ENCODE data around the gene ZNF441. TPM values are rescaled to one million over a fixed set of nuclear protein-coding genes. Genes with fewer than 3 reads are reported as not detected.

Gene ZNF441
- total RNA-seq, 1 experiment from 2014 or later: 1.8 TPM

DNA sequence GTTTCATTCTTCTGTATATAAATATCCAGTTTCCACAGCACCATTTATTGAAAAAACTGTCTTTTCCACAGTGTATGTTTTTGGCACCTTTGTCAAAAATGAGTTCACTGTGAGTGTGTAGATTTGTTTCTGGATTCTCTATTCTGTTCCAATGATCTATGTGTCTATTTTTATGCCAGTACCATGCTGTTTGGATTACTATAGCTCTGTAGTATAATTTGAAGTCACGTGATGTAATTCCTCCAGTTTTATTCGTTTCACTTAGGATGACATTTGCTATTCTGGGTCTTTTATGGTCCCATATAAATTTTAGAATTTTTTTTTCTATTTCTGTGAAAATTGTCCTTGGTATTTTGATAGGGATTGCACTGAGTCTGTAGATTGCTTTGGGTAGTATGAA, 17.0 kb upstream of the ZNF441 start:
- TF ChIP-seq ZNF317 (CRISPR knock-in tag; IDR thresholded peaks at IDR 0.05; ENCODE audit: borderline replicate concordance, low read depth): no peak
- TF ChIP-seq MXD4 (CRISPR knock-in tag; IDR thresholded peaks at IDR 0.05; ENCODE audit: borderline replicate concordance): no peak
- TF ChIP-seq ZNF138 (CRISPR knock-in tag; conservative IDR thresholded peaks at IDR 0.05): no peak
- TF ChIP-seq IRF2 (CRISPR knock-in tag; IDR thresholded peaks at IDR 0.05; ENCODE audit: borderline replicate concordance, low read depth): no peak
- TF ChIP-seq, protein P1, sequence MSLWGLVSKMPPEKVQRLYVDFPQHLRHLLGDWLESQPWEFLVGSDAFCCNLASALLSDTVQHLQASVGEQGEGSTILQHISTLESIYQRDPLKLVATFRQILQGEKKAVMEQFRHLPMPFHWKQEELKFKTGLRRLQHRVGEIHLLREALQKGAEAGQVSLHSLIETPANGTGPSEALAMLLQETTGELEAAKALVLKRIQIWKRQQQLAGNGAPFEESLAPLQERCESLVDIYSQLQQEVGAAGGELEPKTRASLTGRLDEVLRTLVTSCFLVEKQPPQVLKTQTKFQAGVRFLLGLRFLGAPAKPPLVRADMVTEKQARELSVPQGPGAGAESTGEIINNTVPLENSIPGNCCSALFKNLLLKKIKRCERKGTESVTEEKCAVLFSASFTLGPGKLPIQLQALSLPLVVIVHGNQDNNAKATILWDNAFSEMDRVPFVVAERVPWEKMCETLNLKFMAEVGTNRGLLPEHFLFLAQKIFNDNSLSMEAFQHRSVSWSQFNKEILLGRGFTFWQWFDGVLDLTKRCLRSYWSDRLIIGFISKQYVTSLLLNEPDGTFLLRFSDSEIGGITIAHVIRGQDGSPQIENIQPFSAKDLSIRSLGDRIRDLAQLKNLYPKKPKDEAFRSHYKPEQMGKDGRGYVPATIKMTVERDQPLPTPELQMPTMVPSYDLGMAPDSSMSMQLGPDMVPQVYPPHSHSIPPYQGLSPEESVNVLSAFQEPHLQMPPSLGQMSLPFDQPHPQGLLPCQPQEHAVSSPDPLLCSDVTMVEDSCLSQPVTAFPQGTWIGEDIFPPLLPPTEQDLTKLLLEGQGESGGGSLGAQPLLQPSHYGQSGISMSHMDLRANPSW (CRISPR knock-in tag; conservative IDR thresholded peaks at IDR 0.05; ENCODE audit: low read depth): no peak
- no peak for TF ChIP-seq FOXP1 (CRISPR knock-in tag; IDR thresholded peaks at IDR 0.05; ENCODE audit: borderline replicate concordance)
- no peak for TF ChIP-seq PRRX2 (CRISPR knock-in tag; IDR thresholded peaks at IDR 0.05)
- no peak for TF ChIP-seq HMGXB4 (CRISPR knock-in tag; IDR thresholded peaks at IDR 0.05)
- no peak for TF ChIP-seq ZNF281 (CRISPR knock-in tag; IDR thresholded peaks at IDR 0.05)
- no peak for TF ChIP-seq NFYB (CRISPR knock-in tag; conservative IDR thresholded peaks at IDR 0.05; ENCODE audit: low read depth)
- no peak for TF ChIP-seq PREB (CRISPR knock-in tag; IDR thresholded peaks at IDR 0.05; ENCODE audit: borderline replicate concordance)
- CTCF ChIA-PET: no interaction called here
- DNase-seq (ENCODE audit: low spot score) (no peak), ATAC-seq (no peak)
- Mint-ChIP-seq H3K9me3 (peaks cover 72% of the 10 kb centered on the region), H3K27me3 (ENCODE audit: low read depth) (peaks cover 28% of the 10 kb centered on the region), H3K27ac (no peak overlapping the region), H3K4me1 (no peaks in the 10 kb centered on the region), H3K4me3 (no peak overlapping the region), H3K36me3 (peaks cover 14% of the 10 kb centered on the region)
- POLR2A ChIA-PET: no interaction called here

- H3K27me3 Mint-ChIP-seq (ENCODE audit: low read depth): peaks cover 44% of the 10 kb centered on the region
- peaks cover 9% of the 10 kb centered on the region for H3K36me3 Mint-ChIP-seq
- H3K4me3 Mint-ChIP-seq: no peak overlapping the region
- ATAC-seq (no peak), DNase-seq (ENCODE audit: low spot score) (no peak)
- CTCF ChIA-PET: no interaction called here
- POLR2A ChIA-PET: no interaction called here
- H3K27ac Mint-ChIP-seq: no peak overlapping the region
- H3K4me1 Mint-ChIP-seq: no peaks in the 10 kb centered on the region
- H3K9me3 Mint-ChIP-seq: peaks cover 82% of the 10 kb centered on the region
- TF ChIP-seq NFYB (CRISPR knock-in tag; conservative IDR thresholded peaks at IDR 0.05; ENCODE audit: low read depth) (no peak), E2F1 (CRISPR knock-in tag; IDR thresholded peaks at IDR 0.05) (no peak), ZBTB43 (CRISPR knock-in tag; IDR thresholded peaks at IDR 0.05) (no peak), HMGA2 (CRISPR knock-in tag; IDR thresholded peaks at IDR 0.05) (no peak), SP1 (CRISPR knock-in tag; conservative IDR thresholded peaks at IDR 0.05) (no peak), PRRX2 (CRISPR knock-in tag; IDR thresholded peaks at IDR 0.05) (no peak), GTF2I (CRISPR knock-in tag; conservative IDR thresholded peaks at IDR 0.05) (no peak), ZNF263 (CRISPR knock-in tag; IDR thresholded peaks at IDR 0.05; ENCODE audit: low read depth) (no peak), TCF7 (CRISPR knock-in tag; IDR thresholded peaks at IDR 0.05; ENCODE audit: low read depth) (no peak), ZNF416 (CRISPR knock-in tag; IDR thresholded peaks at IDR 0.05) (no peak), SOX15 (CRISPR knock-in tag; IDR thresholded peaks at IDR 0.05) (no peak), IRF2 (CRISPR knock-in tag; IDR thresholded peaks at IDR 0.05; ENCODE audit: borderline replicate concordance, low read depth) (no peak), KAT7 (CRISPR knock-in tag; IDR thresholded peaks at IDR 0.05; ENCODE audit: borderline replicate concordance) (no peak)
- TF ChIP-seq, protein P2, sequence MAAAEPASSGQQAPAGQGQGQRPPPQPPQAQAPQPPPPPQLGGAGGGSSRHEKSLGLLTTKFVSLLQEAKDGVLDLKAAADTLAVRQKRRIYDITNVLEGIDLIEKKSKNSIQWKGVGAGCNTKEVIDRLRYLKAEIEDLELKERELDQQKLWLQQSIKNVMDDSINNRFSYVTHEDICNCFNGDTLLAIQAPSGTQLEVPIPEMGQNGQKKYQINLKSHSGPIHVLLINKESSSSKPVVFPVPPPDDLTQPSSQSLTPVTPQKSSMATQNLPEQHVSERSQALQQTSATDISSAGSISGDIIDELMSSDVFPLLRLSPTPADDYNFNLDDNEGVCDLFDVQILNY (CRISPR knock-in tag; IDR thresholded peaks at IDR 0.05): no peak
Measured at GRCh38 chr19:11752244-11752736, 14.5 kb upstream of the ZNF441 start.
